Measurements from ENCODE around the gene MADCAM1. TPM values are rescaled to one million over a fixed set of nuclear protein-coding genes. Genes with fewer than 3 reads are reported as not detected.
"Not testable (repeated sequence)": the region's sequence is repeated elsewhere in the genome, so short reads cannot be mapped to it uniquely, and the experiment has no call there.

Gene MADCAM1
- total RNA-seq, 1 donor from 2014 or later, result 1.2 TPM

GRCh38 chr19:478236-478903 lies 17.9 kb upstream of the MADCAM1 start:
- no peak overlapping the region for H3K4me3 ChIP-seq
- intact Hi-C loops (cut with DNase I), result no loop called here
- no peak for DNase-seq
- H3K36me3 ChIP-seq, result no peaks in the 10 kb centered on the region
- H3K9me3 ChIP-seq, result no peaks in the 10 kb centered on the region
- no peak for TF ChIP-seq CTCF (IDR thresholded peaks at IDR 0.05)
- no peaks in the 10 kb centered on the region for H3K27me3 ChIP-seq
- ATAC-seq, result no peak
- no peaks in the 10 kb centered on the region for H3K4me1 ChIP-seq
- no peak overlapping the region for H3K27ac ChIP-seq

GRCh38 chr19:478976-479375 lies 17.3 kb upstream of the MADCAM1 start:
- intact Hi-C loops (cut with DNase I), result no loop called here
- ATAC-seq (no peak), DNase-seq (no peak)
- no peaks in the 10 kb centered on the region for H3K9me3 ChIP-seq
- TF ChIP-seq CTCF (IDR thresholded peaks at IDR 0.05), result no peak
- H3K27ac ChIP-seq, result no peak overlapping the region
- H3K4me3 ChIP-seq, result no peak overlapping the region
- H3K36me3 ChIP-seq, result no peaks in the 10 kb centered on the region
- no peaks in the 10 kb centered on the region for H3K27me3 ChIP-seq
- H3K4me1 ChIP-seq, result no peaks in the 10 kb centered on the region

- peak; percentile 58 for TF ChIP-seq CTCF (IDR thresholded peaks at IDR 0.05)
- intact Hi-C loops (cut with DNase I), result no loop called here
- DNase-seq (peak; percentile 90), ATAC-seq (peak; percentile 96)
- Histone ChIP-seq H3K27ac (no peak overlapping the region), H3K27me3 (peaks cover 4% of the 10 kb centered on the region), H3K4me3 (peak overlapping the region; percentile 38), H3K4me1 (no peaks in the 10 kb centered on the region), H3K9me3 (no peaks in the 10 kb centered on the region), H3K36me3 (no peaks in the 10 kb centered on the region)
These were observed 16.1 kb upstream of the MADCAM1 start for GRCh38 chr19:480016-480855.

- intact Hi-C loops (cut with DNase I); H3K4me3 ChIP-seq; ATAC-seq; H3K27me3 ChIP-seq; H3K4me1 ChIP-seq; DNase-seq; H3K27ac ChIP-seq; H3K36me3 ChIP-seq; H3K9me3 ChIP-seq: not testable (repeated sequence)
These were observed 15.2 kb upstream of the MADCAM1 start for GRCh38 chr19:481100-481499.

GRCh38 chr19:482186-483041 lies 13.9 kb upstream of the MADCAM1 start:
- DNase-seq (no peak), ATAC-seq (no peak)
- H3K4me3 ChIP-seq, result no peak overlapping the region
- no peak overlapping the region for H3K27ac ChIP-seq
- H3K9me3 ChIP-seq, result no peaks in the 10 kb centered on the region
- no peaks in the 10 kb centered on the region for H3K36me3 ChIP-seq
- H3K4me1 ChIP-seq, result no peaks in the 10 kb centered on the region
- intact Hi-C loops (cut with DNase I), result no loop called here
- peak; percentile 9 for TF ChIP-seq CTCF (IDR thresholded peaks at IDR 0.05)
- H3K27me3 ChIP-seq, result peaks cover 5% of the 10 kb centered on the region
